Thoracic aorta (tissue), 2 donors: ENCODE results near the gene COL18A1. TPM values are rescaled to one million over a fixed set of nuclear protein-coding genes. Genes with fewer than 3 reads are reported as not detected.
A peak's percentile ranks its signal among the peaks of the same experiment; 100 is the strongest.

Source experiments
- ATAC-seq: fragments of 150-250 bp; one replicate; pipeline ENCODE4 v1.8.0; 2017; ENCODE audit warnings: low read depth; ENCODE audit not compliant: insufficient number of reproducible peaks, low FRiP score
- DNase-seq: peaks from one replicate; pipeline ENCODE4 v3.0.0-alpha.2; 2020; ENCODE audit warnings: low spot score
- H3K27ac ChIP-seq, 2 donors: fragments of 200-600 bp; sonication (generic); 1 replicate in 1 of 2; 2 replicates in 1 of 2; pipeline ENCODE4 v1.5.1; 2016; ENCODE audit warnings: mild to moderate bottlenecking in 2 of 2, moderate library complexity in 2 of 2
- H3K27me3 ChIP-seq: fragments of 200-600 bp; sonication (generic); replicated peaks from 2 replicates; pipeline ENCODE4 v1.6.0; 2016; ENCODE audit warnings: mild to moderate bottlenecking; ENCODE audit not compliant: insufficient read depth
- H3K36me3 ChIP-seq: fragments of 200-600 bp; sonication (generic); one replicate; pipeline ENCODE4 v1.5.1; 2016
- H3K4me1 ChIP-seq, 2 donors: fragments of 200-600 bp; sonication (generic); 1 replicate in 1 of 2; 2 replicates in 1 of 2; pipeline versions ENCODE4 v1.5.1 to v1.6.0; 2016; ENCODE audit warnings: low read depth in 2 of 2, mild to moderate bottlenecking in 1 of 2; ENCODE audit not compliant: control insufficient read depth in 1 of 2
- H3K4me3 ChIP-seq: fragments of 200-600 bp; sonication (generic); 2 replicates; pipeline ENCODE4 v1.5.1; 2016; ENCODE audit warnings: mild to moderate bottlenecking
- H3K9me3 ChIP-seq: fragments of 200-600 bp; sonication (generic); 2 replicates; pipeline ENCODE4 v1.5.1; 2016
- CTCF ChIP-seq: fragments of 200-600 bp; sonication (generic); IDR thresholded peaks from one replicate; pipeline ENCODE4 v1.5.1; 2019; ENCODE audit warnings: antibody characterized with exemption
- total RNA-seq, 2 donors: library from RNA; depleted of rRNA; stranded (reverse); fragments of >200 nt; gene quantifications; one replicate each; pipeline versions ENCODE4 v1.1.0 to v1.2.3, GENCODE V29; 2016

COL18A1 gene
- total RNA-seq, 2 donors from 2014 or later, result 507 to 811 TPM

GRCh38 chr21:45460011-45460565, 55.1 kb downstream of the COL18A1 start:
- H3K36me3 ChIP-seq, result peaks cover 2% of the 10 kb centered on the region
- H3K4me3 ChIP-seq, result no peak overlapping the region
- peaks cover 12 to 54% of the 10 kb centered on the region in 2 donors for H3K4me1 ChIP-seq
- H3K9me3 ChIP-seq, result no peaks in the 10 kb centered on the region
- peak overlapping the region; percentile 28 to 54 for H3K27ac ChIP-seq
- ATAC-seq, result no peak
- no peak for TF ChIP-seq CTCF
- H3K27me3 ChIP-seq, result no peaks in the 10 kb centered on the region
- DNase-seq, result no peak

- Histone ChIP-seq H3K9me3 (no peaks in the 10 kb centered on the region), H3K4me1 (peaks cover 11 to 47% of the 10 kb centered on the region in 2 donors), H3K27ac (peak overlapping the region; percentile 28 to 54), H3K36me3 (peaks cover 2% of the 10 kb centered on the region), H3K4me3 (no peak overlapping the region), H3K27me3 (no peaks in the 10 kb centered on the region)
- DNase-seq, result no peak
- ATAC-seq, result no peak
- TF ChIP-seq CTCF, result no peak
These were observed 55.8 kb downstream of the COL18A1 start for GRCh38 chr21:45460611-45461368.

- Histone ChIP-seq H3K4me1 (peaks cover 7 to 42% of the 10 kb centered on the region in 2 donors), H3K27me3 (no peaks in the 10 kb centered on the region), H3K27ac (peak overlapping the region in 1 of 2 donors; percentile 28), H3K4me3 (no peak overlapping the region), H3K36me3 (peaks cover 2% of the 10 kb centered on the region), H3K9me3 (no peaks in the 10 kb centered on the region)
- no peak for TF ChIP-seq CTCF
- DNase-seq (no peak), ATAC-seq (no peak)
These were observed 56.4 kb downstream of the COL18A1 start for GRCh38 chr21:45461369-45461750.

- Histone ChIP-seq H3K4me3 (no peak overlapping the region), H3K27me3 (no peaks in the 10 kb centered on the region), H3K4me1 (peaks cover 7 to 36% of the 10 kb centered on the region in 2 donors), H3K36me3 (peaks cover 2% of the 10 kb centered on the region), H3K9me3 (no peaks in the 10 kb centered on the region), H3K27ac (no peak overlapping the region)
- DNase-seq, result no peak
- no peak for TF ChIP-seq CTCF
- ATAC-seq, result no peak
These were observed 56.9 kb downstream of the COL18A1 start for GRCh38 chr21:45461806-45462341.

GRCh38 chr21:45463871-45464270, 58.9 kb downstream of the COL18A1 start:
- peaks cover 3 to 18% of the 10 kb centered on the region in 2 donors for H3K4me1 ChIP-seq
- H3K4me3 ChIP-seq, result no peak overlapping the region
- H3K27ac ChIP-seq, result no peak overlapping the region
- H3K9me3 ChIP-seq, result no peaks in the 10 kb centered on the region
- no peaks in the 10 kb centered on the region for H3K27me3 ChIP-seq
- ATAC-seq (no peak), DNase-seq (no peak)
- H3K36me3 ChIP-seq, result peaks cover 10% of the 10 kb centered on the region
- no peak for TF ChIP-seq CTCF
